GM12875 (cell line): Measurements from ENCODE around the gene FAM151A.

Source experiments
- H3K4me3 ChIP-seq: one replicate; pipeline ENCODE4 v1.5.1; 2011; ENCODE audit warnings: low read depth, low read length, control low read depth
- CTCF ChIP-seq: IDR thresholded peaks from 2 replicates; pipeline ENCODE4 v1.5.1; 2011; ENCODE audit warnings: low read depth, mild to moderate bottlenecking, control low read depth, inconsistent platforms, low read length, moderate library complexity, borderline replicate concordance; ENCODE audit not compliant: insufficient read depth

Gene FAM151A

DNA sequence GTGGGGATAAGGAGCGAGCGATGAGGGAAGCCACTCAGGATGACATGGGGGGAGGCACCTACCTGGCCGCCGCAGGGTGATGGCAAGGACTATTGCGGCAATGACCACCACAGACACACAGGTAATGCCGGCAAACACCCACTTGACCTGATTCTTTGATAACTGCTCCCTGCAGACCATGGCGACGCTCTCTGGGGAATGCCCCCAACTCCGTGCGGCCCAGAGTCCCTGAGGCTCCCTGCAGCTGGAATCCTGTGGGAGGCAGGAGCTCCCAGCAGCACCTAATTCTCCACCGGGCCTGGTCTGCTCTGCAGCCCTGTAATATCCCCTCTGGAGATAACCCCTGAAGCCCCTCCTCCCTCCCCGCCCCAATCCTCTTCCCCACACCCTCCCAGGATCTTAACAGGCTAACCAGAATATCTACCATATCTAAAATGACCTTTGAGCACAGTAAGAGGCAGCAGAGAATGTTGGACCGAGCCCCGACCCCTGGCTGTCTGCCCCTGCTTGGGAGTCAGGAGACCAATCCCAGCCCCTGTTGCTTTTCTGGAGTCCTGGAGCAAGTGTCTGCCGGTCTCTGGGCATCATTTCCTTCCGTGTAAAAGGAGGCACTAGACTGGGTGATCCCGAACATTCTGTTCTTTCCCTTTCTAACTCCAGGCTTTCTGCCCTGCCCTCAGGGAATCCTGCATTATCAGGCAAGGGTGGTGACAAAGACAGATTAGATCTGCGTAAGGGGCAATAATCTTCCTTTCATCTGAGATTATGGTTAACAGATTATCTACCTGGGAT is at the start of gene FAM151A:
Gene FAM151A (minus strand): TSS at position 310 of the 792 bp plus-strand sequence. CDS start 130 bp downstream, at position 180.
- H3K4me3 ChIP-seq, result no peak within 1 kb of the TSS

DNA sequence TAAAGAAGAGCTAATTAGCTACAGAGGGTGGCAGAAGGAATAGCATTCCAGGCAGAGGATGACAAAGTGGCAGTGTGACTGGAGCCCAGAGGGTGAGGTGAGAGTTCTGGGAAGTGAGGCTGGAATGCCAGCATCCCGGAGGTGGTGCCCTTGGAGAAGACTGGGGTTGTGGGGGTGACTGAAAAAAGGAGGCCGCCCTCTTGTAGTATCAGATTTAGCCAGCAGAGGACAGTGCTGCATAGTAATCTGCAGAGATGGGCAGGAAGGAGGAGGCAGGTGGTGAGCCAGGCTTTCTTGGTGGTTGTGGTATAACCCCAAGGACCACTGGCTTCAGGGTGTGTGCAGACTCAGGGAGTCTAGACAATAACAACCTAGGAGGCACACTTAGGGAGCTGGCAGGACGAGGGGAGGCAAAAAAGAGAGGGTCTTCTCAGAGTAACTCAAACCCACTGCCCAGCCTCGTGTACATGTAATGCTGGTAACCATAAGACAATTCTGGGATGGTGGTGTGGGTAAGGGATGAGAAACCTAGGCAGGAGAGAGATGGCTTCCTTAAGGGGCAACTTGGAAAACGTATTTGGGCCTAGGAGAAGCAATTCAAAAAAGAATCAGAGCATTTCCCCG is 48.8 kb upstream of the FAM151A start:
- TF ChIP-seq CTCF, result peak; percentile 95
- H3K4me3 ChIP-seq, result no peak overlapping the region

More for the DNA sequence above, at the start of gene FAM151A:
- no peak for TF ChIP-seq CTCF

DNA sequence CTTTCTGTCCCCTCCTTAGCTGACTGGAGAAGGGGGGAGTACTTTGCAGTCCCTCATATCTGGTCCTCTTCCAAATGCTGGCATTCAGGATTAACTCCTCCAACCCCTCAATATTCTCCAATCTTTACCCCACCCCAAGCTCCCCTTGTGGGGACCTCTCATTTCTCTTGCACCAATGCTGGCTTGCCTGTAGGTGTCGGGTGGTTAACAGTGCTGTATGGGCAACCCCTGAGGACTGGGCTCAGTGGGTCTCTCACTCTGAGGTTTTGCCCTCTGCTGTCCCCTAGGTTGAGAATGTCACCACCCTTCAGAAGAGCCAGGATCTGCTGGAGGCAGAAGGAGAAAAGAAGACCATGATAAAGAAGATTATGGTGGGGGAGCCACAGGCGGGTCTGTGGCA is 45.2 kb upstream of the FAM151A start:
- no peak for TF ChIP-seq CTCF
- no peak overlapping the region for H3K4me3 ChIP-seq

- no peak for TF ChIP-seq CTCF
- no peak overlapping the region for H3K4me3 ChIP-seq
These were observed 44.5 kb upstream of the FAM151A start for GRCh38 chr1:54667797-54668196.

DNA sequence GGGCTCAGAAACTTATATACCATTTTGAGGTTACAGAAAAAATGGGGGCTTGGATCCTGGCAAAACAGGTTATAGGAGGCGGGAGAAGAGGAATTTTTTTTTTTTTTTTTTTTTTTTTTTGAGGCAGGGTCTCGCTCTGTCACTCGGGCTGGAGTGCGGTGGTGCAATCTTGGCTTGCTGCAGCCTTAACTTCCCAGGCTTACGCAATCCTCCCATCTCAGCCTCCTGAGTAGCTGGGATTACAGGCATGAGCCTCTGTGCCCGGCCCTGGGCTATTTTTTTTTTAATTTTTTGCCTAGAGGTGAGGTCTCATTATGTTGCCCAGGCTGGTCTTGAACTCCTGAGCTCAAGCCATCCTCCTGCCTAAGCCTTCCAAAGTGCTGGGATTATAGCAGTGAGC is 43.0 kb upstream of the FAM151A start:
- TF ChIP-seq CTCF, result no peak
- no peak overlapping the region for H3K4me3 ChIP-seq

DNA sequence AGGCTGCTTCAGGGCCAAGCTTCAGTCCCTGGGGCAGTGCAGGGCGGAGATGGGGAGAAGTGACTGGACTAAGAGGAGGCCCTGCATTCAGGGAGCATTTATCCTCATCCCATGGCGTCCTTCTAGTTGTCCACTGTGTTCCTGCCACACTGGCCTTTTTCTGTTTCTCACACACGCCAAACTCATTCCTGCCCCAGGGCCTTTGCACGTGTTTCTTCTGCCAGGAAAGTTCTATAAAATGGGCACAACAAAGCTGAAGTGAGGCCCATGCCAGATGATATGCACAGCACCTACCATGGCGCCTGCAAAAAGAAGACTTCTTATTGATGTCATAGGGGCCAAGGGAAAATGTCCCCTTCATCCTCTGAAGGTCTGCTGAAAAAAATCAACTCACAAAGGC is 42.5 kb upstream of the FAM151A start:
- no peak for TF ChIP-seq CTCF
- no peak overlapping the region for H3K4me3 ChIP-seq

GRCh38 chr1:54664364-54664763 is 41.0 kb upstream of the FAM151A start:
- H3K4me3 ChIP-seq, result no peak overlapping the region
- TF ChIP-seq CTCF, result no peak
